NT2/D1 (cell line): ENCODE data around the gene R3HCC1L.

Experiments
- DNase-seq: peaks from one replicate; pipeline ENCODE4 v3.0.0-alpha.2; 2011; ENCODE audit warnings: low read depth, low spot score
- H3K27me3 ChIP-seq: 2 replicates; pipeline ENCODE4 v1.6.0; 2011; ENCODE audit warnings: mild to moderate bottlenecking; ENCODE audit not compliant: insufficient read length, insufficient read depth
- H3K36me3 ChIP-seq: 2 replicates; pipeline ENCODE4 v1.6.1; 2011; ENCODE audit warnings: mild to moderate bottlenecking, low read length, mixed read lengths; ENCODE audit not compliant: insufficient read depth, insufficient read length
- H3K4me1 ChIP-seq: 2 replicates; pipeline ENCODE4 v1.5.1; 2011; ENCODE audit not compliant: insufficient read depth, insufficient read length
- H3K4me3 ChIP-seq: 2 replicates; pipeline ENCODE4 v1.5.1; 2011; ENCODE audit warnings: low read depth; ENCODE audit not compliant: insufficient read length
- H3K9ac ChIP-seq: 2 replicates; pipeline ENCODE4 v1.6.0; 2011; ENCODE audit warnings: low read depth; ENCODE audit not compliant: insufficient read length
- H3K9me3 ChIP-seq: 2 replicates; pipeline ENCODE4 v1.5.1; 2011; ENCODE audit warnings: mild to moderate bottlenecking, low read length; ENCODE audit not compliant: insufficient read depth
- SUZ12 ChIP-seq: IDR thresholded peaks from 2 replicates; pipeline ENCODE4 v1.6.1; 2011; ENCODE audit not compliant: insufficient read length, insufficient read depth; ENCODE audit errors: extremely low read depth
- YY1 ChIP-seq: IDR thresholded peaks from 2 replicates; pipeline ENCODE4 v1.6.1; 2011; ENCODE audit not compliant: insufficient read length, insufficient read depth
- ZNF274 ChIP-seq: IDR thresholded peaks from 2 replicates; pipeline ENCODE4 v1.6.1; 2011; ENCODE audit warnings: mild to moderate bottlenecking, low read depth, low read length

The R3HCC1L gene

GRCh38 chr10:98249134-98249533 lies 114.7 kb downstream of the R3HCC1L start:
- Histone ChIP-seq H3K9ac (no peak overlapping the region), H3K36me3 (peaks cover 64% of the 10 kb centered on the region)
- TF ChIP-seq SUZ12 (no peak), YY1 (no peak), ZNF274 (no peak)

GRCh38 chr10:98251399-98251798 lies 116.9 kb downstream of the R3HCC1L start:
- H3K9me3 ChIP-seq: no peaks in the 10 kb centered on the region
- no peaks in the 10 kb centered on the region for H3K4me1 ChIP-seq
- peaks cover 58% of the 10 kb centered on the region for H3K36me3 ChIP-seq
- H3K27me3 ChIP-seq: no peaks in the 10 kb centered on the region
- H3K9ac ChIP-seq: no peak overlapping the region
- no peak overlapping the region for H3K4me3 ChIP-seq
- TF ChIP-seq SUZ12 (no peak), ZNF274 (no peak), YY1 (no peak)
- DNase-seq: no peak

More at GRCh38 chr10:98249134-98249533, 114.7 kb downstream of the R3HCC1L start:
- H3K4me1 ChIP-seq: no peaks in the 10 kb centered on the region
- no peak overlapping the region for H3K4me3 ChIP-seq
- H3K27me3 ChIP-seq: no peaks in the 10 kb centered on the region
- H3K9me3 ChIP-seq: no peaks in the 10 kb centered on the region
- no peak for DNase-seq

GRCh38 chr10:98252464-98252863 lies 118.0 kb downstream of the R3HCC1L start:
- DNase-seq: no peak
- Histone ChIP-seq H3K4me1 (peaks cover 2% of the 10 kb centered on the region), H3K4me3 (no peak overlapping the region), H3K9ac (no peak overlapping the region), H3K9me3 (no peaks in the 10 kb centered on the region), H3K27me3 (no peaks in the 10 kb centered on the region), H3K36me3 (peaks cover 67% of the 10 kb centered on the region)
- no peak for TF ChIP-seq SUZ12
- no peak for TF ChIP-seq ZNF274
- no peak for TF ChIP-seq YY1

GRCh38 chr10:98253499-98253898 lies 119.0 kb downstream of the R3HCC1L start:
- H3K36me3 ChIP-seq: peaks cover 59% of the 10 kb centered on the region
- H3K4me1 ChIP-seq: peaks cover 2% of the 10 kb centered on the region
- H3K27me3 ChIP-seq: no peaks in the 10 kb centered on the region
- H3K9me3 ChIP-seq: no peaks in the 10 kb centered on the region
- no peak for DNase-seq
- no peak overlapping the region for H3K4me3 ChIP-seq
- TF ChIP-seq SUZ12 (no peak), YY1 (no peak), ZNF274 (no peak)
- no peak overlapping the region for H3K9ac ChIP-seq

- Histone ChIP-seq H3K4me3 (no peak overlapping the region), H3K4me1 (peaks cover 2% of the 10 kb centered on the region), H3K9ac (no peak overlapping the region), H3K27me3 (no peaks in the 10 kb centered on the region), H3K9me3 (no peaks in the 10 kb centered on the region), H3K36me3 (peaks cover 50% of the 10 kb centered on the region)
- TF ChIP-seq ZNF274: no peak
- no peak for TF ChIP-seq YY1
- TF ChIP-seq SUZ12: no peak
- DNase-seq: no peak
Measured at GRCh38 chr10:98254234-98254974, 119.9 kb downstream of the R3HCC1L start.

GRCh38 chr10:98255146-98255877 lies 120.9 kb downstream of the R3HCC1L start:
- Histone ChIP-seq H3K9ac (no peak overlapping the region), H3K9me3 (no peaks in the 10 kb centered on the region), H3K36me3 (peaks cover 42% of the 10 kb centered on the region), H3K4me1 (peaks cover 2% of the 10 kb centered on the region), H3K4me3 (no peak overlapping the region), H3K27me3 (no peaks in the 10 kb centered on the region)
- TF ChIP-seq YY1: no peak
- TF ChIP-seq ZNF274: no peak
- no peak for TF ChIP-seq SUZ12
- DNase-seq: no peak

GRCh38 chr10:98256692-98257091 lies 122.2 kb downstream of the R3HCC1L start:
- no peak for TF ChIP-seq SUZ12
- TF ChIP-seq YY1: no peak
- no peak for TF ChIP-seq ZNF274
- Histone ChIP-seq H3K9me3 (no peaks in the 10 kb centered on the region), H3K36me3 (peaks cover 30% of the 10 kb centered on the region), H3K4me3 (no peak overlapping the region), H3K9ac (no peak overlapping the region), H3K4me1 (peaks cover 2% of the 10 kb centered on the region), H3K27me3 (no peaks in the 10 kb centered on the region)
- DNase-seq: no peak
